Activated T-helper 1 cell treated with Interleukin-2 at 50 U/mL for 16 hours (primary cell): Measurements from ENCODE around the gene KRTAP21-1.
"Not testable (repeated sequence)": the region's sequence is repeated elsewhere in the genome, so short reads cannot be mapped to it uniquely, and the experiment has no call there.

ENCODE experiments used
- DNase-seq: peaks from one replicate; pipeline ENCODE4 v3.0.0-alpha.2; 2020; ENCODE audit warnings: low read depth

KRTAP21-1 gene

DNA sequence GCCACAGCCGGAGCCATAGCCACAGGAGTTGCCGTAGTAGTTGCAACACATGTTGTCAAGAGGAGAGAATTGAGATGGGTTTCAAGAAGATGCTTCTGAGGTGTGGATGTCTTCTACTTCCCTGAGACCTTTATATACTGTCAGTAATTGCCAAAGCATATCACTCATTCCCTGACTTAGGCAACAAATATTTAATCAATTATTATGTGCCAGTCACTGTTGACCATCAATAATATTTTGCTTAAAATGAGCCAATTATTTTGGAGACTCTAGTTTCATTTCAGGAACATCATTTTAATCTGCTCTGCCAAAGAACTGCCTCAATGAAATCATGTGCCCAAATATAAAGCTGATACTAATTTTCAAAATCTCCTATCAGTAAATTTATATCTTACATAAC is at the start of gene KRTAP21-1:
KRTAP21-1 (minus strand) TSS at position 101 of the 400 bp plus-strand sequence; CDS start at position 51, 50 bp downstream.
- DNase-seq = not testable (repeated sequence)

DNA sequence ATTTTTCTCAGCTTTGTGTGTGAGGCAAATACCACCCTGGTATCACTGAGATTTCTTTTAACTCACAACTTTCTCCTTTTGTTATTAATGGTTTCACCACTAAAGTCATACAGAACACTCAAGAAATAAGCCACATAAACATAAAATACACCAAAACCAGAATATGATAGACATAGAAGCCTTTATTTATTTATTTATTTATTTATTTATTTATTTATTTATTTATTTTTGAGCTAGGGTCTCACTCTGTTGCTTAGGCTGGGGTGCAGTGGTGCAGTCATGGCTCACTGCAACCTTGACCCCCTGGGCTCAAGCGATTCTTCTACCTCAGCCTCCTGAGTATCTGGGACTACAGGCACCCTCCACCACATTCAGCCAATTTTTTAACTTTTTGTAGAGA is 45.4 kb upstream of the KRTAP21-1 start:
- DNase-seq = no peak

DNA sequence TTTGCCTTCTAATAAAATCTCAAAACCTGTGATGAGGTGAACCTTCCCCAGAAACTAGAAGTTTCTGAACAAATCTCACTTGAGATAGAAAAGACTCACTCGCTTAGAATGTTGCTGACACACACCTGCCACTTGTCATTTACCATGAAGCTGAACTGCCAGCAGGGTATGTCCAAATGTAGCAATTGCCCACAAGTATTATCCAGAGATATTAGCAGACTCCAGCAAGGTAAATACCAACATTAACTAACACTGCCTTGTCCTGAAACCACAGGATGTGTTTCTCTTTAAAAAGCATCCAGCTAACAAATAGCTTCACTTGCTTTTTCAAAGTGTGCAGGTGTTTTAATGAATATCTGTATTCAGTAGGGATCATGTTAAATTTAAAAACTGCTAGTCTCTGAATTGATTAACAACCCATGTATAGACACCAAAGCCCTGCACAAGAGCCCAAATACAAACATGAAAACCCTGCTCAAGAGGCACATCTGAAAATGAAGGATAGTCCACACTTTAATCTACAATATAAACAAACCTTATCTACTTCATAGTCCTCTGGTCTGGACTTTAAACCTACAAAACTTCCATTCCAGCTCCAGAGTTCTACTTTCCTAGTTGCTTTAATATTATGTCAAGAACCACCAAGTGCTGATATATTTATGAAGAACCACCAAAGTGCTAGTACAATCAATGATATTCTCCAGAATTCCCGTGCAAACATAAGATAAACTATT is 38.5 kb upstream of the KRTAP21-1 start:
- no peak for DNase-seq

DNA sequence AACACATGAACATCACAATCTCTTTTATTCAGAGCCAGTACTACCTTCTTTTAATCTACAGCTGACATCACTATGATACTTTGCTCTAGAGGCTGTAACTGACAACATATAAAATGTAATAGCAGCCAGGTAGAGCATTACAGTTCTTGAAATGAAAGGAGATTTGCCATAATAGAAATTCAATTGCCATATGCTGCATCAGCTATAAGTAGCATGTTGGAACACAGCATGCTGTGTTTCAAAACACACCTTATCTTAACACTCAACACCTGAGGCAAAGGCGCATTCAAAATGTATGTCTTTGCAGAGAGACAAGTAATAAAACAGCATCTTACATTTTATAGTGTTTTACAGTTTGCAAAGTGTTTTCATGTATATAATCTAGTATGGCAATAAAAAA is 24.0 kb upstream of the KRTAP21-1 start:
- DNase-seq = no peak

DNA sequence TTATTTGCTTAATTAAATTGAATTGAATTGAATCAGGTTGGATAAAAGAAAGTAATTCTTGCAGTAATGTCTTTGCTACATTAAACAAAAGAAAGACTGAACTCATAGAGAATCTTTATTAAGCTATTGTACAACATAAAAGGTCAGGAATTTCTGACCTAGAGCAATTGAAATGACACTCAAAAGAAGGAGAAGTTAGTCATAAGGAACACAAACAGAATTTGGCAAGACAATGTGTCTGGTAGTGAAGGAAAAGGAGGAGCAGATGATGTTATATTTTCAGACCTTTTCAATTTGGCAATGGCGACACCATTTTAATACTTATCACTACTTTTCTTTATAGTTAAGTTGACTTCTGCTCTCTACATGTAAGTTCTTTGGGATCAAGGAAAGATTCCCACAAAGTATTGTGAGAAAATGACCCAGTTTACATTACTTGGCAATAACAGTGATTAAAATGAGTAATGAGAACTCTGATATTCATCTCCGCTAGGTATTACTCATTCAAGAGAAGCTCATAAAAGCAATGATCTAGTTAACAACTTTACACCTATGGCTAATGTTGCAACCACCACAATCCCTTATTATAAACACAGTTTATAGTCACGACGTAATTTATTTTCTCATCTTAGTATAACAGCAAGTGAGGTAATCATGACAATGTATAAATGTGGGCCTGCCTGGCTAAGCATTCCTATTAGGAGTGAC is 14.7 kb upstream of the KRTAP21-1 start:
- DNase-seq = no peak

DNA sequence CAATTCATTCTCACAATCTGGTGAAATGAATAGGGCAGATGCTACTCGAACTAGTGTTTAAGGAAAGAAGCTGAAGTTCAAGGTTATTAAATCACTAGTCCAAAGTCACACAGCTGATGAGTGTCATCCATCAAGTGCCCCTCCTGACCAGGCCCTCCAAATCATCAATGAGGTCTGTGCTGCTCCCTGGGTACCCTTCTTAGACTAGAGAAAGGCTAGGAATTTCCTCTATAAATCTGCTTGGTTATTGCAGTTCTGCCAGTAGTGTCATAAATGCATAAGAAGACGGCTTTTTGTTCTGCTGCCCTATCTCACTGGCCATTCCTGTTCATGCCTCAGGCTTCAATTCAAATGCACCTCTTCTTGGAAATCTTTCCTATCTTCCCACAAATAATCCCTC is 5.5 kb upstream of the KRTAP21-1 start:
- no peak for DNase-seq

DNA sequence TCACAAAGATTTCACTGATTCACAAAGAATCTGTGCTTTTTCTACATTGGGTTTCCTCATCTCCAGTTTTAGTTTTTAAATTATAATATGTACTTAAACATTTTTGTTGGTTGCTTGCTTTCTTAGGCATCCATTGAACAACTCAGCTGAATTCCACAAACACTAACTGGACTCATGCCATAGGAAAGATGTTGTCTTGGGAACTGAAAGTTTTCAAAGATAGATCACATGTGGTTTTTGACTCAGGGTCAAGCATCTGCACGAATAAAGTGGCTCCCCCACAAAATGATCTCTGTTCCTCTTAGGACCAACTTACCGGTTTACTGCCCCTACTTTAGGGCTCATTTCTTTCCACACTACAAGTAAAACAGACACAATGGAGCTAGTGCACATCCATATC is 3.1 kb upstream of the KRTAP21-1 start:
- DNase-seq = no peak

DNA sequence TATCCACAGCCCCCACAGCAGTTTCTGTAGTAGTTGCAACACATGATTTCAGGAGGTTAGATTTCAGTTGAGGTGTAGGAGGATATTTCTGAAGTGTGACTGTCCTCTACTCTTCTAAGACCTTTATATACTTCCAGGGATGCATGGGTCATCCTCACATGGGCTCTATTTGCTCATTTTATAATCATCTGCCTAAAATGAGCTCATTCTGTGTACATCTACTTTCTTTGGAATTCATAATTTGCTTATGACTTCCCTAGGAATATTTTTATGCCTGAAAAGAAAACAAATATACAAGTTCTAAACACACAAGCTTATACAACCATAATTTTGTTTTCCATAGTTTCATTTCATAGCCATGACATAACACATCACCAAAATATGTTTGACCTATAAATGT is 8.1 kb downstream of the KRTAP21-1 start, which contains the start of gene KRTAP21-2:
KRTAP21-2 (minus strand) TSS at position 101 of the 400 bp plus-strand sequence; CDS start at position 44, 57 bp downstream.
- no peak for DNase-seq

DNA sequence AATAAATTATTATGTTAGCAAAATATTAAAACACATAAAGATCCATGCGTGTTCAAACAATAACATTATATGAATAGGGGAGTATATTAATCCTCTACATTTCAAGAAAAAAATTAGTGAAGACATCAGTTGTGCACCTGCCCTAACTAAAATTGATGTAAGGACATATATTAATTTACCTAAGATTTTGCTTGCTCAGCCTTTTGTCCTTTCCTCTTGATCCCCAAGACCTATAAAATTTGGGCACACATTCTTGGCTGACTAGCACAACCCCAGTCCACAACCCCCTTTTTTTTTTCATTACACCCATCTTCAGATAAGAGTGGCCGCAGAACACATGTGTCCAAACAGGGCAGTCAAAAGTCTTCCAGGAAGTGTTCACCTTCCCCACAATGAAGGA is 14.8 kb downstream of the KRTAP21-1 start:
- DNase-seq = no peak

DNA sequence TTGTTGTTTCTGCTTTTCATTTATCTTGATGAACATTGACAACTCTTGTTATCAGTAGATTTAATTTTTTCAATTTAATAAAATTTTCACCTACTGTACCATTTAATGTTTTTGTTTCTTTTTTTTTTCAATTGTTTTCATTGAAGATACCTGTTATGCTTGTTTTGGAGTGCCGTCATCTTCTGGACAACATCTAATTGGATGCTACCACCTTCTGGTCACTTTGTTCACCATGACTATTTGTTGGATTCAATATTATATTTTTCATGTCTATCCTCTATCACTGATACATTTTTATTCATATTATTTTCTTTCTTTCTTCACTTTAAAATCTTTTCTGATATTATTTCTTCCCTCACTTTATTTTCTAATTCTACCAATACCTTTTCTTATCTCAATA is 22.2 kb downstream of the KRTAP21-1 start:
- DNase-seq = no peak

DNA sequence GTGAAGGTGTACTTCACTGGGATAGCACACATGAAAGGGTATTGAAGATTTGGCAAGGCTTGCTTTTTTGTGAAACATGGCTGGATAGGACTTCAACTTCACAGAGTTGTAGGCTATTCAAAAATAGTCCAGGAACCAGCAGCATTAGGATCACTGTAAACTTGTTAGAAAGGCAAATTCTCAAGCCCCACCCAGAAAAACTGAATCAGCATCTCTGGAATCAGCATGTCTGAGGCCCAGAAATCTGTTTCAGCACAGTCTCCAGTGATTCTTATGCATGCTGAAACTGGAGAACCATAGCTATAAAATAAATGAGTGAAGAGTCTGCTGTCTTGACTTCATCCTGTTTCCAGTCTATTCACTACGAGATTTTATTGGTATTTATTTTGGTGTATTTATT is 28.5 kb downstream of the KRTAP21-1 start:
- DNase-seq = no peak

DNA sequence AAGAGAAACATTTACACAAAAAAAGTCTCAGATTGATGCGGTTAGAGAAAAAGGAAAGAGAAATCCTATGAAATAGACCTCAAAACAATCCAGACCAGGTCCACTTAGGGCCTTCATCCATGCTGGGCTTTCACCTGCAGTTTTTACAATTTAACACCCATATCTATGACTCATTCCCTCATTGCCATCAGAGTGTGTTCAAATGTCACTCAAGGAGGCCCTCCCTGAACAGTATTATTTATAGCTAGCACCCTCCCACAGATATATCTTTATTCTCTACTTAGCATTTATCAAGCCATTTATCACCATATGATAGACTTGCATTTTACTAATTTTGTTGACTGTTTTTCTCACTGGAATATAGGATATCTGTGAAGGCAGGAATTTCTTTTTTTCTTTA is 35.8 kb downstream of the KRTAP21-1 start:
- DNase-seq = no peak

DNA sequence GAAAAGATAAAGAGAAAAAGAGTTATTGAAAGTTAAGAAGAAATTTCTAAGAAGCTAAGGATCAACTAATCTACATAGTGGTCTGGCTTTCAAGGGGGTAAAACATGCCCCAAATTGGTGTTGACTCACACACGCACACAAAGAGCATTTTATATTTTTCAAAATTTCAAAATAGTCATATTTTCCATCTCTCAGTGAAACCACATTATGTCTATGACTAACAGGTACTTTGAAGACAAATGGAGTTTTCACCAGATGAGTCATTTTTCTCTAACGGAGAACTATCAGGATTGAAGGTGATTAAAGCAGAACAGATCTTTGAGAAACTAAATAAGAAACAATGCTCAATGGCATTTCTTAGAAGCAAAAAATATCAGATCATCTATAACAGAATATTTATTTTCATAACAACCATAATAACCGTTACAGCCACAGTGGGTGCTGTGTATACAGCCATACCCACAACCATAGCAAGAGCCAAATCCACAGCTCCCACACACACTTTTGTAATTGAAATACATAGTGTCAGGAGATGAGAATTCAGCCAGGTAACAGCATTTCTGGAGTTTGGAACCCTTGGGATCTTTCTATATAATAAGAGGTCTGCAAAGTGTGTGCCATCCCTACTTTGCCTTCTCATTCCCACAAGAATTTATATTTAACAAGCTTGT is 36.9 kb downstream of the KRTAP21-1 start, which contains the start of gene KRTAP21-3:
KRTAP21-3 (minus strand) TSS at position 539 of the 671 bp plus-strand sequence; CDS start at position 521, 18 bp downstream.
- no peak for DNase-seq

DNA sequence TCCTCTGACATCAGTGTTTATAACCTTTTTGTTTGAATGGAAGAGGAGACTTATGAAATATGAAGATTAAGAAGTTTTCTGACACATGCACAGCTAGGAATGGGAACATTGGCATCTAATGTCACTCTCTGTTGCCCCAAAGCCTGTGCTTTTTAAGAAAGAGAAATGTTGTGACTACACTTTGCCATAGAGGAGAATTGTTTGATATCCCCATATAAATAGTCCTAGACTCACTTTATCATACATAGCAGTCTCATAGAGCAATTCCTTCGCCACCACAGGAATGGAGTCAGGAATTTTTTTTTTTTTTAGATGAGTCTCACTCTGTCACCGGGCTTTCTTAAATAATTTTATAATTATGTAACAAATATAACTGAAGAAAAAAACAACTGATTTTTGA is 38.1 kb downstream of the KRTAP21-1 start:
- DNase-seq = no peak

DNA sequence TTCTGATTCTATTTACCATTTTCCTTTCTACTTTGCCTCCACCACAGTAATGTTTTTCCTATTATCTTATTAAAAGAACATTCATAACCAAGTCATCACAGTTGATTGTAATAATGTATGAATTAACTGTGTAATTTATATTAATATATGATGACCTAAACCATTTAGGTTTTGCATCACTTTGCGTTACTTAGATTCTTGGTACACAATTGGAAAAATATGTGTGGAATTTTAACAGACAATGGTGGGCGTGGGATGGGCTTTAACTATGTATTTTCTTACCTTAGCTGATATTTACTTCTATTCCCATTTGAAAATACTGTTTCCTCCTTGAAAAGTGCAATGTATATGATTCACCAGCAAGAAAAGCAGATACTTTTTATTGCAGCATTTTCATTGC is 40.3 kb downstream of the KRTAP21-1 start:
- no peak for DNase-seq

DNA sequence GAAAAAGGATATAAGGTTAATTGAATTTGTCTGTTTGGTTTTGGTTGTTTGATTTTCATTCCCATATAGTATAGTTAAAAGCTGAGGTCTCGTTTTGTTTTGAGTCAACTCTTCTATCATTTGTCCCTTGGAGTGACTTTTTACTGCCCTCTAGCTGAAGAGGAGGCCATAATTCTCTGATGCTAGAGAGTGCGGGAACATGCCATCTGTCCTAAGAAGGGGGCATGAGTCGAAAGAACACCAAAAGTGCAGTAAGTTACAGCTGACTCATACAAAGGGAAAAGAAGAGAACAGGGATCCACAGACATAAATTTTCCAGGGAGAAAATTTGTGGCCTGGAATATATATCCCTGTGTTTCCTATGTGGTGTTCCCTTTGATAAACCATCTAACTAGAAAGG is 40.8 kb downstream of the KRTAP21-1 start:
- no peak for DNase-seq

DNA sequence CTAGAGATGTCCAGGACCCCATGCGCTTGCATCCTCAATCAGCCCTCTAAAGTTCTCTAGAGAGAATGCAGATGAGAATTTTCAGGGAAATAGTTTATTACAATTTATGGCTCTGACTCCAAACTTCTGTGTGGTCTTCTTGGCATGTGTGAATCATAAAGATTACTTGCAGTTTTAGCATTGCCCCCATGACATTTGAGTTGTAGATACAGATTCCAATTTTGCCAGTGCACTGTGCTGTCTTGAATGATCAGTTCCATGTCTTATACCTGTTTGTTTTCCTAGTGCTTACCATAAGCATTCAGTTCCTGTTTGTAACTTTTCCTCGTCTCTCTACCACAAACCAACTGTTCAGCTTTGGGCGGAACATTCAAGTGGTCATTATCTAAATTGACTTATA is 41.5 kb downstream of the KRTAP21-1 start:
- DNase-seq = no peak

DNA sequence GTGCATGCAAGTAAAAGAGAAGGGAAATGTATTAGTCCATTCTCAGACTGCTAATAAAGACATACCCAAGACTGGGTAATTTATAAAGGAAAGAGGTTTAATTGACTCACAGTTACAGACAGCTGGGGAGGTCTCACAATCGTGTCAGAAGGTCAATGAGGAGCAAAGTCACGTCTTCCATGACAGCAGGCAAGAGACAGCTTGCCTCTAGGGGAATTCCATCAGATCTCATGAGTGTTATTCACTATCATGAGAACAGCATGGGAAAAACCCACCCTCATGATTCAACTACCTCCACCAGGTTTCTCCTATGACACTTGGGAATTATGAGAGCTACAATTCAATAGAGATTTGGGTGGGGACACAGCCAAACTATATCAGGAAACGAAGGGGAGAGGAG is 44.7 kb downstream of the KRTAP21-1 start:
- DNase-seq = no peak

DNA sequence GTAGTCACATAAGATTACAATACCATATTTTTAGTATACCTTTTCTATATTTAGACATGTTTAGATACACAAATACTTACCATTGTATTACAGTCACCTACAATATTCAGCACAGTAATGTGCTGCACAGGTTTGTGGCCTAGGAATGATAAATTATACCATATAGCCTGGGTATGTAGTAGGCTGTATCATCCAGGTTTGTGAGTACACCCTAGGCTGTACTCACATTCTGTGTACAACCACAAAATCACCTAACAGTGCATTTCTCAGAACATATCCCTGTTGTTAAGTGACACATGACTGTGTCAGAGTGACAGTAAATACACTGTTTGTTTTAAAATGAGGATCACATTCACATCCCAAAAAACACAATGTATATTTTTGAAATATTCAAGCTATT is 47.8 kb downstream of the KRTAP21-1 start:
- DNase-seq = no peak
